NT2/D1 (cell line): ENCODE measurements around the gene COL26A1.
A peak's percentile ranks its signal among the peaks of the same experiment; 100 is the strongest.

Experiments used
- DNase-seq: peaks from one replicate; pipeline ENCODE4 v3.0.0-alpha.2; 2011; ENCODE audit warnings: low read depth, low spot score
- H3K27me3 ChIP-seq: 2 replicates; pipeline ENCODE4 v1.6.0; 2011; ENCODE audit warnings: mild to moderate bottlenecking; ENCODE audit not compliant: insufficient read length, insufficient read depth
- H3K36me3 ChIP-seq: 2 replicates; pipeline ENCODE4 v1.6.1; 2011; ENCODE audit warnings: mild to moderate bottlenecking, low read length, mixed read lengths; ENCODE audit not compliant: insufficient read depth, insufficient read length
- H3K4me1 ChIP-seq: 2 replicates; pipeline ENCODE4 v1.5.1; 2011; ENCODE audit not compliant: insufficient read depth, insufficient read length
- H3K4me3 ChIP-seq: 2 replicates; pipeline ENCODE4 v1.5.1; 2011; ENCODE audit warnings: low read depth; ENCODE audit not compliant: insufficient read length
- H3K9ac ChIP-seq: 2 replicates; pipeline ENCODE4 v1.6.0; 2011; ENCODE audit warnings: low read depth; ENCODE audit not compliant: insufficient read length
- H3K9me3 ChIP-seq: 2 replicates; pipeline ENCODE4 v1.5.1; 2011; ENCODE audit warnings: mild to moderate bottlenecking, low read length; ENCODE audit not compliant: insufficient read depth
- SUZ12 ChIP-seq: IDR thresholded peaks from 2 replicates; pipeline ENCODE4 v1.6.1; 2011; ENCODE audit not compliant: insufficient read length, insufficient read depth; ENCODE audit errors: extremely low read depth
- YY1 ChIP-seq: IDR thresholded peaks from 2 replicates; pipeline ENCODE4 v1.6.1; 2011; ENCODE audit not compliant: insufficient read length, insufficient read depth
- ZNF274 ChIP-seq: IDR thresholded peaks from 2 replicates; pipeline ENCODE4 v1.6.1; 2011; ENCODE audit warnings: mild to moderate bottlenecking, low read depth, low read length

Gene COL26A1

GRCh38 chr7:101373812-101374614 lies 11.3 kb downstream of the COL26A1 start:
- Histone ChIP-seq H3K4me3 (no peak overlapping the region), H3K9ac (peak overlapping the region; percentile 21), H3K4me1 (peaks cover 5% of the 10 kb centered on the region), H3K9me3 (no peaks in the 10 kb centered on the region), H3K27me3 (no peaks in the 10 kb centered on the region), H3K36me3 (peaks cover 16% of the 10 kb centered on the region)
- no peak for DNase-seq
- TF ChIP-seq ZNF274 (no peak), SUZ12 (no peak), YY1 (no peak)

GRCh38 chr7:101374990-101375389 lies 12.3 kb downstream of the COL26A1 start:
- Histone ChIP-seq H3K27me3 (no peaks in the 10 kb centered on the region), H3K36me3 (peaks cover 18% of the 10 kb centered on the region), H3K9me3 (no peaks in the 10 kb centered on the region), H3K4me1 (peaks cover 5% of the 10 kb centered on the region), H3K4me3 (no peak overlapping the region), H3K9ac (no peak overlapping the region)
- no peak for DNase-seq
- no peak for TF ChIP-seq ZNF274

GRCh38 chr7:101376601-101377000 lies 13.9 kb downstream of the COL26A1 start:
- H3K36me3 ChIP-seq = peaks cover 9% of the 10 kb centered on the region
- no peaks in the 10 kb centered on the region for H3K27me3 ChIP-seq
- no peak for DNase-seq
- TF ChIP-seq SUZ12 = no peak
- TF ChIP-seq YY1 = no peak
- TF ChIP-seq ZNF274 = no peak
- no peak overlapping the region for H3K9ac ChIP-seq
- peaks cover 5% of the 10 kb centered on the region for H3K4me1 ChIP-seq
- H3K4me3 ChIP-seq = no peak overlapping the region
- peaks cover 12% of the 10 kb centered on the region; the same call in 1 of the 2 replicates for H3K9me3 ChIP-seq

GRCh38 chr7:101377189-101377736 lies 14.6 kb downstream of the COL26A1 start:
- TF ChIP-seq ZNF274 (no peak), SUZ12 (no peak)
- no peak for DNase-seq
- H3K4me3 ChIP-seq = no peak overlapping the region
- H3K4me1 ChIP-seq = peaks cover 5% of the 10 kb centered on the region
- H3K36me3 ChIP-seq = peaks cover 8% of the 10 kb centered on the region
- H3K9me3 ChIP-seq = peaks cover 18% of the 10 kb centered on the region; the same call in 1 of the 2 replicates
- H3K9ac ChIP-seq = no peak overlapping the region
- H3K27me3 ChIP-seq = no peaks in the 10 kb centered on the region

GRCh38 chr7:101378751-101379174 lies 16.1 kb downstream of the COL26A1 start:
- Histone ChIP-seq H3K27me3 (no peaks in the 10 kb centered on the region), H3K9ac (no peak overlapping the region), H3K4me1 (peaks cover 2% of the 10 kb centered on the region), H3K4me3 (no peak overlapping the region), H3K36me3 (peaks cover 8% of the 10 kb centered on the region), H3K9me3 (peaks cover 19% of the 10 kb centered on the region; the same call in 1 of the 2 replicates)
- TF ChIP-seq SUZ12 (no peak), YY1 (no peak), ZNF274 (no peak)
- peak; percentile 85 for DNase-seq

GRCh38 chr7:101379302-101379701 lies 16.6 kb downstream of the COL26A1 start:
- Histone ChIP-seq H3K9me3 (peaks cover 19% of the 10 kb centered on the region; the same call in 1 of the 2 replicates), H3K36me3 (peaks cover 8% of the 10 kb centered on the region), H3K9ac (no peak overlapping the region), H3K27me3 (no peaks in the 10 kb centered on the region), H3K4me1 (peaks cover 2% of the 10 kb centered on the region), H3K4me3 (no peak overlapping the region)
- no peak for DNase-seq
- no peak for TF ChIP-seq ZNF274
- no peak for TF ChIP-seq SUZ12
- TF ChIP-seq YY1 = no peak

- no peak overlapping the region for H3K9ac ChIP-seq
- peaks cover 19% of the 10 kb centered on the region; the same call in 1 of the 2 replicates for H3K9me3 ChIP-seq
- no peak overlapping the region for H3K4me3 ChIP-seq
- DNase-seq = no peak
- no peaks in the 10 kb centered on the region for H3K27me3 ChIP-seq
- TF ChIP-seq ZNF274 (no peak), SUZ12 (no peak)
- peaks cover 12% of the 10 kb centered on the region for H3K36me3 ChIP-seq
- peaks cover 6% of the 10 kb centered on the region for H3K4me1 ChIP-seq
Measured at GRCh38 chr7:101381549-101382111, 19.0 kb downstream of the COL26A1 start.
